GM23248 (cell line): ENCODE data around the gene NOL6.

Experiments used
- EZH2 ChIP-seq: fragments of 200-600 bp; sonication (generic); IDR thresholded peaks from 2 replicates; pipeline ENCODE4 v1.6.1; 2018; ENCODE audit warnings: antibody characterized with exemption, mild to moderate bottlenecking; ENCODE audit not compliant: insufficient read depth, poor library complexity, severe bottlenecking
- EZH2phosphoT487 ChIP-seq: fragments of 200-600 bp; sonication (generic); IDR thresholded peaks from 2 replicates; pipeline ENCODE4 v1.6.1; 2018; ENCODE audit warnings: antibody characterized with exemption, moderate library complexity, mild to moderate bottlenecking, low read depth; ENCODE audit not compliant: insufficient read depth

DNA sequence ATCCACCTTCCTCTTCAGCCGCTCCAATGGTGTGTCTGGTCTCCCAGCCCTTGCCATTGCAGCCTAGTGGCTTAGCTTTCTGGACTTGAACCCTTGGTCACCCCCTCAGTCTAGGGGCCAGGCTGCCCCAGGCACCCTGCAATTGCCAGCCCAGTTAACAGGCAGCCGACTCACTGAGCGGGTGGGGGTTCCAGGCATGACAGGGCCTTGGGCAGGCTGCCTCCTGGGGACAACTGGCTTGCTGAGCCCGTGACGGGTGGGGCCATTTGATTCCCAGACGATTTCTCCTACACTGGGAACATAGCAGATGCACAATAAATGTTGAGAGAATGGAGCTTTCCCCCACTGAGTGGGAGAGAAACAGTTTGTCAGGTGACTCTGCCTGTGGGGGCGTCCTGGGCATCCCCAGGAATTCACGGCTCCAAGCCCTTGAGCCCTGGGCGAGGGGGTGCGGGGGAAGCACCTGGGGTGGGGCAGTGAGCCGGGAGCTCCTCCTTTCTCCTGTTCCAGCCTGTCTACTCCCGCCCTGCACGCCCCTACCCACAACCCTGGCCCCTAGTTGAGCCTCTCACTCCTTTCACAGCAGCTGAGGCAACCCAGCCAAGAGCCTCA lies 58.7 kb downstream of the NOL6 start:
- TF ChIP-seq EZH2 (no peak), EZH2phosphoT487 (no peak)
